GM23338 (cell line): ENCODE results near the gene GNG12. TPM values are rescaled to one million over a fixed set of nuclear protein-coding genes. Genes with fewer than 3 reads are reported as not detected.

Source experiments
- ATAC-seq: fragments of 200-7000 bp; cut with Tn5 transposase; 3 replicates; pipeline ENCODE4 v1.9.1; 2020
- DNase-seq: peaks from one replicate; pipeline ENCODE4 v3.0.0-alpha.2; 2015; ENCODE audit warnings: low spot score
- H2AFZ ChIP-seq: fragments of 200-600 bp; sonication (generic); 2 replicates; pipeline ENCODE4 v1.8.0; 2016; ENCODE audit warnings: antibody characterized with exemption, mild to moderate bottlenecking, moderate library complexity
- H3F3A ChIP-seq: fragments of 200-600 bp; sonication (generic); replicated peaks from 2 replicates; pipeline ENCODE4 v1.8.0; 2017; ENCODE audit warnings: antibody characterized with exemption, mixed run types, low read depth
- H3K27ac ChIP-seq: fragments of 200-600 bp; sonication (generic); 2 replicates; pipeline ENCODE4 v1.6.1; 2016; ENCODE audit warnings: low read depth
- H3K27me3 ChIP-seq: fragments of 200-600 bp; sonication (generic); 2 replicates; pipeline ENCODE4 v1.8.0; 2016; ENCODE audit warnings: mild to moderate bottlenecking, mixed run types, moderate library complexity; ENCODE audit not compliant: insufficient read depth
- H3K36me3 ChIP-seq: fragments of 200-600 bp; sonication (generic); 2 replicates; pipeline ENCODE4 v1.8.0; 2016; ENCODE audit warnings: mild to moderate bottlenecking; ENCODE audit not compliant: insufficient read depth
- H3K4me1 ChIP-seq: fragments of 200-600 bp; sonication (generic); 2 replicates; pipeline ENCODE4 v1.8.0; 2016; ENCODE audit warnings: mild to moderate bottlenecking, moderate library complexity; ENCODE audit not compliant: insufficient read depth
- H3K4me2 ChIP-seq: fragments of 200-600 bp; sonication (generic); 2 replicates; pipeline ENCODE4 v1.7.1; 2017; ENCODE audit warnings: mixed run types
- H3K4me3 ChIP-seq: fragments of 200-600 bp; sonication (generic); 2 replicates; pipeline ENCODE4 v1.6.1; 2016; ENCODE audit warnings: mixed run types
- H3K79me2 ChIP-seq: fragments of 200-600 bp; sonication (generic); replicated peaks from 2 replicates; pipeline ENCODE4 v1.8.0; 2017; ENCODE audit warnings: mild to moderate bottlenecking; ENCODE audit not compliant: insufficient read depth
- H3K9me2 ChIP-seq: fragments of 200-600 bp; sonication (generic); 2 replicates; pipeline ENCODE4 v1.8.0; 2017; ENCODE audit not compliant: insufficient read depth
- H4K20me1 ChIP-seq: fragments of 200-600 bp; sonication (generic); replicated peaks from 2 replicates; pipeline ENCODE4 v1.8.0; 2017; ENCODE audit warnings: mild to moderate bottlenecking; ENCODE audit not compliant: insufficient read depth
- H3K27ac Mint-ChIP-seq: 2 replicates; pipeline ENCODE4 v1.8.0; 2020; ENCODE audit warnings: inconsistent platforms, mild to moderate bottlenecking, moderate library complexity, mixed read lengths
- H3K27me3 Mint-ChIP-seq: 3 replicates; pipeline ENCODE4 v1.8.0; 2022; ENCODE audit warnings: low read depth, mild to moderate bottlenecking, moderate library complexity, mixed read lengths, inconsistent platforms; ENCODE audit not compliant: insufficient read depth, poor library complexity
- H3K36me3 Mint-ChIP-seq: 3 replicates; pipeline ENCODE4 v1.8.0; 2021; ENCODE audit warnings: low read depth, mild to moderate bottlenecking, inconsistent platforms, moderate library complexity, mixed read lengths
- H3K4me1 Mint-ChIP-seq: 3 replicates; pipeline ENCODE4 v1.8.0; 2020; ENCODE audit warnings: mild to moderate bottlenecking, inconsistent platforms, mixed read lengths
- H3K4me3 Mint-ChIP-seq: 3 replicates; pipeline ENCODE4 v1.8.0; 2021; ENCODE audit warnings: moderate library complexity, mild to moderate bottlenecking, inconsistent platforms, mixed read lengths
- H3K9me3 Mint-ChIP-seq: 3 replicates; pipeline ENCODE4 v1.8.0; 2020; ENCODE audit warnings: moderate library complexity, mild to moderate bottlenecking, inconsistent platforms, mixed read lengths
- CREB1 ChIP-seq: fragments of 250-450 bp; sonication (Bioruptor Pico); IDR thresholded peaks from 2 replicates; pipeline ENCODE4 v1.5.0; 2020; ENCODE audit warnings: low read depth, mild to moderate bottlenecking, moderate library complexity
- CTCF ChIP-seq, 2 experiments: fragments of 200-600 bp in 1 of 2; sonication (generic) in 1 of 2; conservative IDR thresholded peaks; 2 replicates each; pipeline versions ENCODE4 v1.5.1 to v1.6.1; 2016 to 2017; ENCODE audit warnings: antibody characterized with exemption in 2 of 2, low read depth in 2 of 2, mild to moderate bottlenecking in 2 of 2, moderate library complexity in 1 of 2
- ETS1 ChIP-seq: IDR thresholded peaks from 2 replicates; pipeline ENCODE4 v1.6.1; 2016; ENCODE audit warnings: antibody characterized with exemption
- EZH2 ChIP-seq: fragments of 200-600 bp; sonication (generic); IDR thresholded peaks from one replicate; pipeline ENCODE4 v1.8.0; 2017; ENCODE audit warnings: antibody characterized with exemption, mild to moderate bottlenecking, low read depth; ENCODE audit not compliant: unreplicated experiment
- POLR2AphosphoS5 ChIP-seq: IDR thresholded peaks from 2 replicates; pipeline ENCODE4 v1.6.1; 2016; ENCODE audit warnings: antibody characterized with exemption, low read depth
- REST ChIP-seq: IDR thresholded peaks from one replicate; pipeline ENCODE4 v1.6.1; 2018; ENCODE audit warnings: antibody characterized with exemption; ENCODE audit not compliant: unreplicated experiment
- STAT1 ChIP-seq: IDR thresholded peaks from one replicate; pipeline ENCODE4 v1.6.1; 2016; ENCODE audit warnings: antibody characterized with exemption; ENCODE audit not compliant: unreplicated experiment
- ZNF462 ChIP-seq: fragments of 250-450 bp; sonication (Bioruptor Pico); IDR thresholded peaks from 2 replicates; pipeline ENCODE4 v1.5.0; 2020; ENCODE audit warnings: mild to moderate bottlenecking, moderate library complexity
- polyA plus RNA-seq: library from polyadenylated mRNA; unstranded; fragments of >200 nt; fragmentation: Nextera tagmentation; extraction: Ambion mirVana; gene quantifications from 2 replicates; pipeline ENCODE4 v1.2.1, GENCODE V29; 2016
- total RNA-seq: library from RNA; depleted of rRNA; stranded (reverse); fragments of >200 nt; shearing (Covaris generic); gene quantifications from 2 replicates; pipeline ENCODE4 v1.2.3, GENCODE V29; 2014

GNG12 gene
- total and polyA plus RNA-seq, 2 experiments from 2014 or later, result 13.4 to 33.0 TPM

DNA sequence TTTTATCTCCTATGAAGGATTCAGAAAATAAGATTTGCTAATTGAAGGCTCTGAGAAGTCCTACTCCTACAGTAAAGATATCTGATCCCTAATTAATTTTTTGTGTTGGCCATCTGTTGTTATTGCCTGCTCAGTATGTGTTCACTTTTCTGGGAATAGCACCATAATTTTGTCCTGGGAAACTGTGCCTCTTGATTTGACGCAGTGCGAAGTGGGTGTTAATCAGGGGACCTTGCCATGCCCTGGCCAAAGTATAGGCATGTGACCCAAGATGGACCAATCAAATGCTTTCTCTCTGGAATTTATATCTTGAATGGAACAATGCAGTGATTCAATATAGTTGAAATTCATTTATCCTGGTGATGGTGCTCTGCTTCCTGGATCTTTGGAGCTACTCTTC is 30.4 kb upstream of the GNG12 start (continued):
- TF ChIP-seq ZNF462, result no peak
- TF ChIP-seq ETS1, result no peak
- no peak for TF ChIP-seq CREB1 (CRISPR knock-in tag)
- no peak for TF ChIP-seq EZH2
- TF ChIP-seq POLR2AphosphoS5, result no peak

DNA sequence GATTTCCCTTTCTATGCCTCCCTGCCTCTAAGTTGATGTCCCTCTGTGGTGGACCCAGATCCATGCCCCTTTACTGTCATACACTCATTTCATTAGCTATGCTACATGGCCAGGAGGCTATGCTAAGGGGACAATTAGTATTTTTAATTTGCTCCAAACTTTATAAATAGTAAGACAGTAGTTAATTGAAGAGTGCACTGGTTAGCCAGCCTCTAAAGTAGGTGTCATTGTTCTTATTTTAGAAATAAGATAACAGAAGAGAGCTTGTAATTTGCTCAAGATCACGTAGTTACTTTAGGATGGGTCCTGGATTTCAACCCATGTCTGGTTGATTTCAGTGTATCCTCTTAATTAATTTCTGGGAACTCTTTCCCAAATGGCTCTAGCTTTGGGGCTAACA is 29.4 kb upstream of the GNG12 start:
- Histone ChIP-seq H3K4me3 (no peak overlapping the region), H3F3A (no peaks in the 10 kb centered on the region), H3K4me2 (no peak overlapping the region), H2AFZ (no peak overlapping the region), H4K20me1 (no peaks in the 10 kb centered on the region), H3K36me3 (no peaks in the 10 kb centered on the region), H3K27ac (no peak overlapping the region), H3K4me1 (no peaks in the 10 kb centered on the region), H3K79me2 (no peaks in the 10 kb centered on the region), H3K27me3 (no peaks in the 10 kb centered on the region), H3K9me2 (no peaks in the 10 kb centered on the region)
- DNase-seq, result no peak
- Mint-ChIP-seq H3K4me3 (no peak overlapping the region), H3K36me3 (no peaks in the 10 kb centered on the region), H3K27me3 (no peaks in the 10 kb centered on the region), H3K4me1 (peaks cover 4% of the 10 kb centered on the region; the same call in 1 of the 3 replicates), H3K9me3 (no peaks in the 10 kb centered on the region), H3K27ac (no peak overlapping the region)
- no peak for TF ChIP-seq EZH2
- no peak for TF ChIP-seq ETS1
- TF ChIP-seq CTCF (conservative IDR thresholded peaks at IDR 0.05; ENCODE audit: low read depth in 2 of 2), result no peak
- TF ChIP-seq STAT1, result no peak
- no peak for TF ChIP-seq REST
- no peak for ATAC-seq
